Right ventricle myocardium inferior (tissue), 1 donor: Measurements from ENCODE around the gene BNC1. TPM values are rescaled to one million over a fixed set of nuclear protein-coding genes. Genes with fewer than 3 reads are reported as not detected.

ENCODE experiments used
- ATAC-seq: fragments of 200-7000 bp; cut with Tn5 transposase; one replicate; pipeline ENCODE4 v1.9.1; 2020; ENCODE audit warnings: mild to moderate bottlenecking, moderate library complexity
- DNase-seq: peaks from one replicate; pipeline ENCODE4 v3.0.0; 2021; ENCODE audit errors: missing footprints
- intact Hi-C: fragments of 100-400 bp; cut with DNase I; formaldehyde crosslinking; loops from one replicate; pipeline ENCODE4 v1.11.0; 2022
- long read RNA-seq: library from polyadenylated mRNA; unstranded; transcript quantifications from one replicate; pipeline ENCODE4 v2.0.0, GENCODE V29; 2021
- total RNA-seq: library from RNA; stranded (reverse); fragmentation: NEBNext Ultra II Directional; extraction: Animal tissue kit (Norgen Biotek cat#: 25700); gene quantifications from one replicate; pipeline ENCODE4 v1.2.1, GENCODE V29; 2021
- donor health status: DM: no; HTN: yes; CAD: no; lungs with severe emphysema.

The BNC1 gene
- total RNA-seq = 0.19 TPM
- long read RNA-seq = 0 reads

- ATAC-seq (no peak), DNase-seq (no peak)
- intact Hi-C loops = no loop called here
Observed at GRCh38 chr15:83284559-83285283, at the start of gene BNC1. BNC1 (minus strand) TSS chr15:83284664; CDS start chr15:83284628, 36 bp downstream.

- no peak for ATAC-seq
- intact Hi-C loops = no loop called here
- DNase-seq = no peak
Observed at GRCh38 chr15:83327041-83327440, 42.6 kb upstream of the BNC1 start.

- intact Hi-C loops = no loop called here
- ATAC-seq (no peak), DNase-seq (no peak)
Observed at GRCh38 chr15:83324799-83325198, 40.3 kb upstream of the BNC1 start.

GRCh38 chr15:83323296-83323711, 38.8 kb upstream of the BNC1 start:
- no peak for ATAC-seq
- intact Hi-C loops = no loop called here

GRCh38 chr15:83322691-83323090, 38.2 kb upstream of the BNC1 start:
- DNase-seq (no peak), ATAC-seq (no peak)
- intact Hi-C loops = no loop called here

More at GRCh38 chr15:83323296-83323711, 38.8 kb upstream of the BNC1 start:
- no peak for DNase-seq

- ATAC-seq = no peak
- no peak for DNase-seq
- intact Hi-C loops = no loop called here
Observed at GRCh38 chr15:83322061-83322460, 37.6 kb upstream of the BNC1 start.

GRCh38 chr15:83320844-83321243, 36.4 kb upstream of the BNC1 start:
- ATAC-seq (no peak), DNase-seq (no peak)
- intact Hi-C loops = no loop called here

GRCh38 chr15:83320404-83320803, 35.9 kb upstream of the BNC1 start:
- ATAC-seq = no peak
- intact Hi-C loops = no loop called here
- DNase-seq = no peak

- DNase-seq (no peak), ATAC-seq (no peak)
- intact Hi-C loops = no loop called here
Observed at GRCh38 chr15:83319771-83320170, 35.3 kb upstream of the BNC1 start.

- DNase-seq (no peak), ATAC-seq (peak; percentile 31)
- intact Hi-C loops = no loop called here
Observed at GRCh38 chr15:83318861-83319415, 34.5 kb upstream of the BNC1 start.

GRCh38 chr15:83318036-83318435, 33.6 kb upstream of the BNC1 start:
- DNase-seq = no peak
- intact Hi-C loops = no loop called here
- ATAC-seq = no peak

GRCh38 chr15:83312071-83312470, 27.6 kb upstream of the BNC1 start:
- ATAC-seq (no peak), DNase-seq (no peak)
- intact Hi-C loops = no loop called here

- no peak for ATAC-seq
- intact Hi-C loops = no loop called here
Observed at GRCh38 chr15:83310521-83311456, 26.3 kb upstream of the BNC1 start.

GRCh38 chr15:83308671-83309070, 24.2 kb upstream of the BNC1 start:
- intact Hi-C loops = no loop called here
- no peak for DNase-seq

More at GRCh38 chr15:83310521-83311456, 26.3 kb upstream of the BNC1 start:
- no peak for DNase-seq

GRCh38 chr15:83306561-83306960, 22.1 kb upstream of the BNC1 start:
- DNase-seq = no peak
- no peak for ATAC-seq
- intact Hi-C loops = no loop called here

More at GRCh38 chr15:83308671-83309070, 24.2 kb upstream of the BNC1 start:
- ATAC-seq = no peak

GRCh38 chr15:83305704-83306291, 21.3 kb upstream of the BNC1 start:
- intact Hi-C loops = no loop called here
- ATAC-seq (no peak), DNase-seq (no peak)

GRCh38 chr15:83304861-83305703, 20.6 kb upstream of the BNC1 start:
- ATAC-seq (no peak), DNase-seq (no peak)
- intact Hi-C loops = no loop called here

GRCh38 chr15:83303535-83303934, 19.1 kb upstream of the BNC1 start:
- DNase-seq (no peak), ATAC-seq (no peak)
- intact Hi-C loops = no loop called here
